Measurements from ENCODE around the gene NME3. TPM values are rescaled to one million over a fixed set of nuclear protein-coding genes. Genes with fewer than 3 reads are reported as not detected.

The NME3 gene
- total and polyA plus RNA-seq, 2 donors (not counting 3 experiments of a cell fraction or from before 2014, with no cell fraction given) = 38.2 to 74.4 TPM

DNA sequence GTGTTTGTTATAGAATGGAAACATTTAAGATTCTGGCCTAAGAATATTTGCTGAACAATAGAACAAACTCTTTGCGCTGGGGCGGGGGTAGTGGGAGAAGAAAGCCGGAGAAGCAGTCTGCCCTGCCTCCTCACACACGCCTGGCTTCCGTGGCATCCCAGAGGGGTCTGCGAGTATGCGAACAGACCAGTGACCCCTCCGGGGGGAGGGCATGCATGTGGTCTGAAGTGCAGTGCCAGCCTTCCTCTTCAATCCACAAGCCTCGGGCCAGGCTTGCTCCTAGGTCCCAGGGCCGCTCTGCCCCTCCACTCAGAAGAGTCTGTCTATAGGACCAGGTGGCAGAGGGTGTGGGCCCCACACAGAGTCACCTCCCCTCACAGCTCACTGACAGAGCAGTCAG, 36.3 kb upstream of the NME3 start:
- dilution Hi-C loops (cut with MboI; ENCODE audit: extremely low pct_ligation_motif_present, low sequenced_read_pairs) (no loop called here), intact Hi-C loops (cut with micrococcal nuclease) (no loop called here)
- TF ChIP-seq, protein P1, sequence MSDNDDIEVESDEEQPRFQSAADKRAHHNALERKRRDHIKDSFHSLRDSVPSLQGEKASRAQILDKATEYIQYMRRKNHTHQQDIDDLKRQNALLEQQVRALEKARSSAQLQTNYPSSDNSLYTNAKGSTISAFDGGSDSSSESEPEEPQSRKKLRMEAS (IDR thresholded peaks at IDR 0.05; ENCODE audit: insufficient read depth, insufficient read length) = no peak
- no peak for TF ChIP-seq EZH2 (IDR thresholded peaks at IDR 0.05; ENCODE audit: borderline replicate concordance, low read depth, low read length, severe bottlenecking)
- TF ChIP-seq JUN (IDR thresholded peaks at IDR 0.05; ENCODE audit: borderline replicate concordance, insufficient read depth, insufficient read length, low read depth) = no peak
- no peak for TF ChIP-seq MYC (IDR thresholded peaks at IDR 0.05; ENCODE audit: low read depth, low read length)
- no peak for TF ChIP-seq GATA2 (IDR thresholded peaks at IDR 0.05; ENCODE audit: insufficient read depth, insufficient read length, low read depth, low read length)
- no peak for TF ChIP-seq POLR2A (IDR thresholded peaks at IDR 0.05; ENCODE audit: low read depth, low read length)
- TF ChIP-seq, protein P2, sequence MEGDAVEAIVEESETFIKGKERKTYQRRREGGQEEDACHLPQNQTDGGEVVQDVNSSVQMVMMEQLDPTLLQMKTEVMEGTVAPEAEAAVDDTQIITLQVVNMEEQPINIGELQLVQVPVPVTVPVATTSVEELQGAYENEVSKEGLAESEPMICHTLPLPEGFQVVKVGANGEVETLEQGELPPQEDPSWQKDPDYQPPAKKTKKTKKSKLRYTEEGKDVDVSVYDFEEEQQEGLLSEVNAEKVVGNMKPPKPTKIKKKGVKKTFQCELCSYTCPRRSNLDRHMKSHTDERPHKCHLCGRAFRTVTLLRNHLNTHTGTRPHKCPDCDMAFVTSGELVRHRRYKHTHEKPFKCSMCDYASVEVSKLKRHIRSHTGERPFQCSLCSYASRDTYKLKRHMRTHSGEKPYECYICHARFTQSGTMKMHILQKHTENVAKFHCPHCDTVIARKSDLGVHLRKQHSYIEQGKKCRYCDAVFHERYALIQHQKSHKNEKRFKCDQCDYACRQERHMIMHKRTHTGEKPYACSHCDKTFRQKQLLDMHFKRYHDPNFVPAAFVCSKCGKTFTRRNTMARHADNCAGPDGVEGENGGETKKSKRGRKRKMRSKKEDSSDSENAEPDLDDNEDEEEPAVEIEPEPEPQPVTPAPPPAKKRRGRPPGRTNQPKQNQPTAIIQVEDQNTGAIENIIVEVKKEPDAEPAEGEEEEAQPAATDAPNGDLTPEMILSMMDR (IDR thresholded peaks at IDR 0.05; ENCODE audit: extremely low read depth in 1 of 2, insufficient read depth in 1 of 2, low read depth in 1 of 2, low read length in 2 of 2) = no peak
- TF ChIP-seq POLR2AphosphoS5 (IDR thresholded peaks at IDR 0.05; ENCODE audit: insufficient read depth, low read depth, low read length) = no peak
- no peak for TF ChIP-seq FOS (IDR thresholded peaks at IDR 0.05; ENCODE audit: borderline replicate concordance, insufficient read depth, low read length)
- Histone ChIP-seq H3K27ac (ENCODE audit: insufficient read depth, low read depth, low read length) (no peak overlapping the region), H2AFZ (ENCODE audit: low read depth, low read length) (no peak overlapping the region), H4K20me1 (replicated peaks; ENCODE audit: control insufficient read depth, extremely low read depth, insufficient read depth, low read length) (no peaks in the 10 kb centered on the region), H3K4me1 (ENCODE audit: control insufficient read depth, extremely low read depth, insufficient read depth, low read length) (no peaks in the 10 kb centered on the region), H3K79me2 (ENCODE audit: control insufficient read depth, insufficient read depth, low read length) (no peaks in the 10 kb centered on the region), H3K4me3 (replicated peaks in 1 of 3; ENCODE audit: insufficient read depth in 1 of 3, low read depth in 1 of 3, low read length in 3 of 3) (no peak overlapping the region), H3K9me3 (replicated peaks; ENCODE audit: control insufficient read depth, insufficient read depth, low read length) (no peaks in the 10 kb centered on the region), H3K36me3 (ENCODE audit: control insufficient read depth in 2 of 2, extremely low read depth in 1 of 2, insufficient read depth in 2 of 2, low read length in 2 of 2) (peaks cover 0 to 24% of the 10 kb centered on the region in 2 experiments), H3K9me1 (replicated peaks; ENCODE audit: control insufficient read depth, extremely low read depth, insufficient read depth, low read length) (no peaks in the 10 kb centered on the region), H3K9ac (replicated peaks; ENCODE audit: extremely low read depth, insufficient read depth, low read length) (no peak overlapping the region), H3K27me3 (ENCODE audit: control insufficient read depth in 2 of 2, insufficient read depth in 2 of 2, low read length in 2 of 2) (no peaks in the 10 kb centered on the region), H3K4me2 (ENCODE audit: insufficient read depth, low read length) (no peak overlapping the region)
- BruUV-seq (replicated peaks) = no TSS peak
- DNase-seq (ENCODE audit: low read depth, low spot score) (no peak), FAIRE-seq (no peak)
- CTCF ChIA-PET = no interaction called here
- POLR2A ChIA-PET = no interaction called here

All from endothelial cell of umbilical vein (primary cell).